ENCODE data around the gene ANKS6. TPM values are rescaled to one million over a fixed set of nuclear protein-coding genes. Genes with fewer than 3 reads are reported as not detected.
A peak's percentile ranks its signal among the peaks of the same experiment; 100 is the strongest.
"Not testable (repeated sequence)": the region's sequence is repeated elsewhere in the genome, so short reads cannot be mapped to it uniquely, and the experiment has no call there.

ANKS6 gene
- total RNA-seq, 2 donors from 2014 or later: 13.2 to 32.0 TPM

GRCh38 chr9:98686961-98687855 is 109.1 kb downstream of the ANKS6 start:
- H3K4me3 ChIP-seq: no peak overlapping the region
- H3K36me3 ChIP-seq (replicated peaks in 1 of 2; ENCODE audit: insufficient read depth in 1 of 2, low read depth in 2 of 2): no peaks in the 10 kb centered on the region
- intact Hi-C loops (cut with DNase I): no loop called here
- no peaks in the 10 kb centered on the region for H3K9me3 ChIP-seq
- DNase-seq (peak in 1 of 4 donors; percentile 5), ATAC-seq (no peak)
- WGBS, 2 donors: 56 to 60% methylated on average over 7 of the region's 7 CpGs
- H3K27me3 ChIP-seq: no peaks in the 10 kb centered on the region
- no peak for TF ChIP-seq POLR2A (IDR thresholded peaks at IDR 0.05)
- no peak for TF ChIP-seq CTCF (IDR thresholded peaks at IDR 0.05)
- no peak overlapping the region for H3K27ac ChIP-seq
- H3K4me1 ChIP-seq: no peaks in the 10 kb centered on the region

- H3K36me3 ChIP-seq (replicated peaks in 1 of 2; ENCODE audit: insufficient read depth in 1 of 2, low read depth in 2 of 2); H3K27me3 ChIP-seq; H3K9me3 ChIP-seq; H3K4me1 ChIP-seq; DNase-seq; intact Hi-C loops (cut with DNase I); H3K4me3 ChIP-seq; ATAC-seq; H3K27ac ChIP-seq: not testable (repeated sequence)
- 90 to 91% methylated on average over 2 of the region's 2 CpGs for WGBS, 2 donors
These were observed 111.5 kb downstream of the ANKS6 start for GRCh38 chr9:98684816-98685215.

Other genes with a start within 250 kb of the ANKS6 start
- not detected for gene GABBR2, start 87.6 kb downstream of the ANKS6 start, total RNA-seq
- 10 to 100 TPM; 13.0 to 53.1 TPM for gene GALNT12, start 11.1 kb upstream of the ANKS6 start, total RNA-seq
- 10 to 100 TPM in 1 of 2 donors, 1 to 10 TPM in 1; 6.7 to 55.4 TPM for gene COL15A1, start 147.4 kb upstream of the ANKS6 start, total RNA-seq